MCF 10A (cell line): ENCODE measurements around the gene UNG. TPM values are rescaled to one million over a fixed set of nuclear protein-coding genes. Genes with fewer than 3 reads are reported as not detected.

ENCODE experiments used
- BruUV-seq: library from RNA; stranded (reverse); fragments of 400-500 nt; replicated peaks from 2 replicates; lab custom pipeline; 2021; lab: Mats Ljungman, UMichigan
- CTCF ChIA-PET: fragments of 300-600 bp; sonication (Branson Sonifier 250); formaldehyde crosslinking; extraction: SDS; loops from one replicate; lab custom pipeline; 2021; ENCODE audit warnings: antibody characterized with exemption, inconsistent platforms; lab: Yijun Ruan, JAX
- POLR2A ChIA-PET: fragments of 300-600, 350-650 bp; sonication (Branson Sonifier 250); formaldehyde crosslinking; extraction: SDS; loops from one replicate; lab custom pipeline; 2020; ENCODE audit warnings: antibody characterized with exemption, inconsistent platforms; lab: Yijun Ruan, JAX
- DNase-seq: peaks from one replicate; pipeline ENCODE4 v3.0.0-alpha.2; 2018; ENCODE audit not compliant: unreplicated experiment
- H3K27ac Mint-ChIP-seq: one replicate; pipeline ENCODE4 v1.8.0; 2022; ENCODE audit warnings: mild to moderate bottlenecking, low read depth, mixed read lengths; ENCODE audit not compliant: unreplicated experiment
- H3K27me3 Mint-ChIP-seq: one replicate; pipeline ENCODE4 v1.8.0; 2022; ENCODE audit warnings: mixed read lengths; ENCODE audit not compliant: insufficient read depth, unreplicated experiment
- H3K36me3 Mint-ChIP-seq: one replicate; pipeline ENCODE4 v1.8.0; 2022; ENCODE audit warnings: mild to moderate bottlenecking, moderate library complexity, mixed read lengths; ENCODE audit not compliant: insufficient read depth, unreplicated experiment
- H3K4me1 Mint-ChIP-seq: one replicate; pipeline ENCODE4 v1.8.0; 2022; ENCODE audit warnings: mixed read lengths; ENCODE audit not compliant: insufficient read depth, unreplicated experiment
- H3K4me3 Mint-ChIP-seq: one replicate; pipeline ENCODE4 v1.8.0; 2022; ENCODE audit warnings: mild to moderate bottlenecking, moderate library complexity, mixed read lengths; ENCODE audit not compliant: unreplicated experiment
- H3K9me3 Mint-ChIP-seq: one replicate; pipeline ENCODE4 v1.8.0; 2022; ENCODE audit warnings: mixed read lengths; ENCODE audit not compliant: unreplicated experiment
- CTCF ChIP-seq: fragments of 200-600 bp; IDR thresholded peaks from one replicate; pipeline ENCODE4 v1.8.0; 2022; ENCODE audit warnings: antibody characterized with exemption, mild to moderate bottlenecking; ENCODE audit not compliant: unreplicated experiment
- intact Hi-C: fragments of 100-400 bp; cut with micrococcal nuclease; formaldehyde crosslinking; loops from 2 replicates; pipeline ENCODE4 v1.14.1; 2022
- total RNA-seq: library from RNA; stranded (reverse); gene quantifications from 2 replicates; pipeline ENCODE4 v1.2.3, GENCODE V29; 2022

The UNG gene
- total RNA-seq, 1 experiment from 2014 or later: 13.8 TPM

DNA sequence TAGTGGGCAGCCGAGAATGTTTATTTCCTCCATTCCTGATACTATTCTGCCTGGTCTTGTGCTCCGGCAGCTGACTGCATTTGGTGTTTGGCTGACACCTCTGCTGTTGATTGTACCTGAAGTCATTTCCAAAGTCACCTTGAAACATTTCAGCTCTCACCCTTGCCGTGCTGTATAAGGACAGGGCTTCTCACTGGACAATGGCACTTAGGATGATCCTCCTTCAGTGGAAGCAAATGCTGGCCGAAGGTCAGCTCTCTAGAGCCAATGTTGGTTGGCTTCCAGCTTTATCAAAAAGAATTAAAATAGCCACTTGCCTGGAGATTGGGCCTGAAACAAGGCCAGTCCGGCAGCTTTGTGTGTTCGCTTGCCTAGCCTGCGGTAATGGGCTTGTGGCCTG, 63.0 kb downstream of the UNG start:
- Mint-ChIP-seq H3K36me3 (no peaks in the 10 kb centered on the region), H3K4me3 (no peak overlapping the region), H3K27me3 (no peaks in the 10 kb centered on the region), H3K4me1 (no peaks in the 10 kb centered on the region), H3K27ac (no peak overlapping the region), H3K9me3 (no peaks in the 10 kb centered on the region)
- no TSS peak for BruUV-seq
- POLR2A ChIA-PET: no interaction called here
- DNase-seq: no peak
- CTCF ChIA-PET: interaction anchor here (0.6 to 0.8 kb wide), 2 partner anchors 225 to 677 kb away, joined by 3 to 4 read pairs; no protein-coding TSS in a partner anchor
- intact Hi-C loops: no loop called here
- TF ChIP-seq CTCF: no peak

Other genes with a start within 250 kb of the UNG start
- gene SSH1, start 240.0 kb upstream of the UNG start, total RNA-seq: 33.4 and 41.4 TPM in 2 replicates
- gene DAO, start 217.5 kb upstream of the UNG start, total RNA-seq: not detected in 2 replicates
- not detected in 2 replicates for gene SVOP, start 76.5 kb upstream of the UNG start, total RNA-seq
- gene USP30, start 45.0 kb upstream of the UNG start, total RNA-seq: 4.0 and 7.0 TPM in 2 replicates
- gene ALKBH2, start 4.1 kb upstream of the UNG start, total RNA-seq: 38.9 and 48.9 TPM in 2 replicates
- gene ACACB, start 19.0 kb downstream of the UNG start, total RNA-seq: 1.0 and 1.3 TPM in 2 replicates
- not detected in 2 replicates for gene FOXN4, start 211.7 kb downstream of the UNG start, total RNA-seq